ENCODE data around the gene SYNDIG1L.

Gene SYNDIG1L

GRCh38 chr14:74358176-74358829 lies 67.7 kb downstream of the SYNDIG1L start:
- DNase-seq (ENCODE audit: low spot score) = no peak

GRCh38 chr14:74357585-74357984 lies 68.4 kb downstream of the SYNDIG1L start:
- DNase-seq (ENCODE audit: low spot score) = no peak

- DNase-seq (ENCODE audit: low spot score) = no peak
Observed at GRCh38 chr14:74356892-74357575, 69.0 kb downstream of the SYNDIG1L start.

All from CD4-positive, alpha-beta T cell treated with Interleukin-6 at 100 ng/mL for 8 hours (primary cell).